Measurements from ENCODE around the gene TOMM70. TPM values are rescaled to one million over a fixed set of nuclear protein-coding genes. Genes with fewer than 3 reads are reported as not detected.

Gene TOMM70
- total RNA-seq, 1 experiment from 2014 or later = 45.1 TPM

DNA sequence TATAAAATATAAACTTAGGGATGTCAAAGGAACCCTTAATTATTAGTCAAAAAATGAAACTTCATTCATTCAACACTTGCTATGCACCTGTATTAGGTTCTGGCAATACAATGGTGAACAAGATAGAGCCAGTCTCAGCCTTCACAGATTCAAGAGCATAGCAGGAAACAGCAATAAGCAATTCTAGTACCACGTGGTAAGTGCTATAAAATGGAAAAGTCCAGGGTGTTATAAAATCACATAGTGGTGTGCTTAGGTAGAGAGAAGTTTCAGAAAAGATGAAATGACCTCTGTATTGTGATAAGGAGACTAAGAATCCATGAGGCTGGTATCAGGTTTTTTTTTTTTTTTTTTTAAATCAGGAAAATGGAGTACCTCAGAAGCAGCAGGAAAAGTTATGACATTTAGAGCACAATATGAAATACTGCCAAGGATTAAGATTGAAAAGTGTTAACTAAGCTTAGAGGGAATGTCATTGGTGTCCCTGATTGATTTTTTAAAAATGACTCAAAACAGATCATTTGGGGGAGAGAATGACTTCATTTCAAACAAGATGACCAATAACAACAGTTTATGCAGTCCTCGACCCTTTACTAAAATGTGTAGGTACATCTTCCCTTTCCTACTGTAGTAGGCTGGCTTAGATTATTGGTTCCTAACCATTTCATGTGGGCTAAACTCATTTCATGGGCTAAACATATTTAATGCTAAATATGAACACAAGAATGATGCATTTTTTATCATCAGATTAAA lies 5.0 kb downstream of the TOMM70 start:
- Histone ChIP-seq H3K79me2 (ENCODE audit: low read length) (peaks cover 100% of the 10 kb centered on the region), H3K9ac (ENCODE audit: low read length) (no peak overlapping the region), H4K20me1 (ENCODE audit: insufficient read depth, low read depth, low read length) (peaks cover 10% of the 10 kb centered on the region), H3K9me3 (ENCODE audit: low read length) (no peaks in the 10 kb centered on the region), H3K4me2 (ENCODE audit: low read depth, low read length, poor library complexity, severe bottlenecking) (no peak overlapping the region), H2AFZ (ENCODE audit: low read length) (no peak overlapping the region), H3K36me3 (ENCODE audit: insufficient read depth, low read length) (peaks cover 22% of the 10 kb centered on the region), H3K27me3 (ENCODE audit: low read length) (no peaks in the 10 kb centered on the region), H3K27ac (ENCODE audit: low read length) (no peak overlapping the region), H3K4me1 (ENCODE audit: low read length) (peaks cover 18% of the 10 kb centered on the region), H3K9me2 (replicated peaks; ENCODE audit: insufficient read depth, low read length) (no peaks in the 10 kb centered on the region), H3K4me3 (ENCODE audit: low read length) (no peak overlapping the region)
- no peak for DNase-seq

DNA sequence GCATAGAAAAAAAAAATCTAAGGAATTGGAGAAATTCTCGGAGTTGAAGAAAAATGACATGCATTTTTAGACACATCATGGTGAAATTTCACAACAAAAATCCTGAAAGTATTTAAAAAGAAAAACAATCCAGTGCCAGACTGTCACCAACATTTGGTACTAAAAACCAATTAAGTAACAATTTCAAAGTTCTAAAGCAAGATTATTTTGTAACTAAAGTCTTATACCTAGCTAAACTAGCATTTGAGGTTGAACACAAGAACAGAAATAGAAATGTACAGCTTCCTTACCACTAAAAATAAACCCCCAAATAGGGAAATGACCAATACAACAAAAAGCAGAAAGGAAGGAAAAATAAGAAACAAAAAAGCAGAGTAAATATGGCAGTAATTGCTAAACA lies 11.9 kb downstream of the TOMM70 start:
- Histone ChIP-seq H3K4me3 (ENCODE audit: low read length) (no peak overlapping the region), H3K9me2 (replicated peaks; ENCODE audit: insufficient read depth, low read length) (no peaks in the 10 kb centered on the region), H3K9me3 (ENCODE audit: low read length) (0 out of 2 replicates have a peak, but pooled peaks cover 2% of the 10 kb centered on the region), H3K27ac (ENCODE audit: low read length) (no peak overlapping the region), H3K4me1 (ENCODE audit: low read length) (no peaks in the 10 kb centered on the region), H4K20me1 (ENCODE audit: insufficient read depth, low read depth, low read length) (no peaks in the 10 kb centered on the region), H2AFZ (ENCODE audit: low read length) (no peak overlapping the region), H3K79me2 (ENCODE audit: low read length) (peaks cover 99% of the 10 kb centered on the region), H3K27me3 (ENCODE audit: low read length) (no peaks in the 10 kb centered on the region), H3K4me2 (ENCODE audit: low read depth, low read length, poor library complexity, severe bottlenecking) (no peak overlapping the region), H3K9ac (ENCODE audit: low read length) (no peak overlapping the region), H3K36me3 (ENCODE audit: insufficient read depth, low read length) (peaks cover 46% of the 10 kb centered on the region)
- no peak for DNase-seq

DNA sequence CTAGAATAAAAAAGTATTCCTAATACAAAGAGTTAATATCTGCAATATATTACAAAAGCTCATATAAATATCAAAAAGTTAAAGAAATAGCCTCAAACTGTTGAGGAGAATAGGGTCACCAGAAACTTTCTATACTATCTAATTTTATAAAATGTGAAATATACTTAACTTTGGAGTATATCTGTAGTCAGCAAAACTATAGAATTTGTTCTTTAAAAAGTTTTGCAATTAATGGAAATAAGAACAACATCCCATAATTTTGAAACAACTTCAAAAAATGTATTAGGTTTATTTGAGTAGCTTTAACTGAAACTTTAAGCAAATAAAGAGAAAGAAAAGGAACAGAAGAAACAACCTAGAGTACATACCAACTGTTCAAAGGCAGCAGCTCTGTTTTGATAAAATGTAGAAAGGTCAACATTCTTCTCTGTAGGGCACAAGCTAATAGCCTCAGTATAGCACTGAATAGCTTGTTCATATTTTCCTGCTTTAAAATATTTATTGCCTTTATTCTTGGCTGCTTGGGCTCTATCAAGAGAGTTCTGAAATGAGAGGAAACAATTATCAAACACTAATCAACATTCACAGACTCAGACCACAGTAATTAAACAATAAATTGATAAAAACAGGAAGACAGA lies 14.3 kb downstream of the TOMM70 start:
- H3K4me1 ChIP-seq (ENCODE audit: low read length) = no peaks in the 10 kb centered on the region
- no peak overlapping the region for H3K27ac ChIP-seq (ENCODE audit: low read length)
- peaks cover 54% of the 10 kb centered on the region for H3K36me3 ChIP-seq (ENCODE audit: insufficient read depth, low read length)
- H2AFZ ChIP-seq (ENCODE audit: low read length) = no peak overlapping the region
- no peak overlapping the region for H3K4me2 ChIP-seq (ENCODE audit: low read depth, low read length, poor library complexity, severe bottlenecking)
- no peak overlapping the region for H3K9ac ChIP-seq (ENCODE audit: low read length)
- peaks cover 96% of the 10 kb centered on the region for H3K79me2 ChIP-seq (ENCODE audit: low read length)
- 0 out of 2 replicates have a peak, but pooled peaks cover 2% of the 10 kb centered on the region for H3K9me3 ChIP-seq (ENCODE audit: low read length)
- H3K4me3 ChIP-seq (ENCODE audit: low read length) = no peak overlapping the region
- no peaks in the 10 kb centered on the region for H3K9me2 ChIP-seq (replicated peaks; ENCODE audit: insufficient read depth, low read length)
- H4K20me1 ChIP-seq (ENCODE audit: insufficient read depth, low read depth, low read length) = no peaks in the 10 kb centered on the region
- DNase-seq = no peak
- H3K27me3 ChIP-seq (ENCODE audit: low read length) = no peaks in the 10 kb centered on the region

DNA sequence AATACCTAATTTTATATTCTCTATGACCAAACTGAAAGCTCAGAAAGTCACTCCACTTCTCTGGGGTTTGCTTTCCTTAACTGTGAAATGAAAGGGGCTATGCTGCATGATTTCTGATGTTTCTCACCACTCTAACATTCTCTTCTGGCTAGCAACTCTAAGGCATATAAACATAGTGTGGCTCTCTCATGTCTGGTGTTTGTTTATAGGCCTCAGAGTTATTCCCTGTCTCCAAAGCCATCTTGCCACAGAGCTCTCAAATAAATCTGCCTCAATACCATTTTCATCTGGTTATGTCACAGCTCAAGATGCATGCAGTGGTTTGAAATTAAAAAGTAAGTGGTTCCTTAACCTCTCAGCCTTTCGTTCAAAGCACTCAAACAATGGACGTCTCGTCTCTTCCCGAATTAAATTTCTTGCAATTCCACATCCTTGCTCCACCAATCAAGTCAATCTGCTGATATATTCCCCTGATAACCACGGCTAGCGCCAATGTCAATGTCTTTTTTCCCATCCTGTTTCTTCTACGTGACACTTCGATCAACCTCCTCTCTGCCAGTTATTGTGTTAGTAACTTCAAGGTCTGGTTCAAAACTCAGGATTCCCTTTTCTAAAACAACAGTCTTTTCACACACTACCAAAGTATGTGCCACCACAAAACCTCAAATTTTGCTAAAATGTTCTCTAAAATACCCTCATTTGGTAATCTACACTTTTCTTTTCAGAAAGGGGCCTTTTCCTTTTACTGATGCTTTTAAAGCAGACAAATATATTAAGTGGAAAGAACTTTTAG lies 16.0 kb downstream of the TOMM70 start:
- Histone ChIP-seq H3K9me2 (replicated peaks; ENCODE audit: insufficient read depth, low read length) (no peaks in the 10 kb centered on the region), H3K4me1 (ENCODE audit: low read length) (no peaks in the 10 kb centered on the region), H3K9me3 (ENCODE audit: low read length) (0 out of 2 replicates have a peak, but pooled peaks cover 2% of the 10 kb centered on the region), H3K27me3 (ENCODE audit: low read length) (no peaks in the 10 kb centered on the region), H3K27ac (ENCODE audit: low read length) (no peak overlapping the region), H3K36me3 (ENCODE audit: insufficient read depth, low read length) (peaks cover 65% of the 10 kb centered on the region), H3K4me3 (ENCODE audit: low read length) (no peak overlapping the region), H3K79me2 (ENCODE audit: low read length) (peaks cover 94% of the 10 kb centered on the region), H2AFZ (ENCODE audit: low read length) (no peak overlapping the region), H4K20me1 (ENCODE audit: insufficient read depth, low read depth, low read length) (no peaks in the 10 kb centered on the region), H3K9ac (ENCODE audit: low read length) (no peak overlapping the region), H3K4me2 (ENCODE audit: low read depth, low read length, poor library complexity, severe bottlenecking) (no peak overlapping the region)
- no peak for DNase-seq

DNA sequence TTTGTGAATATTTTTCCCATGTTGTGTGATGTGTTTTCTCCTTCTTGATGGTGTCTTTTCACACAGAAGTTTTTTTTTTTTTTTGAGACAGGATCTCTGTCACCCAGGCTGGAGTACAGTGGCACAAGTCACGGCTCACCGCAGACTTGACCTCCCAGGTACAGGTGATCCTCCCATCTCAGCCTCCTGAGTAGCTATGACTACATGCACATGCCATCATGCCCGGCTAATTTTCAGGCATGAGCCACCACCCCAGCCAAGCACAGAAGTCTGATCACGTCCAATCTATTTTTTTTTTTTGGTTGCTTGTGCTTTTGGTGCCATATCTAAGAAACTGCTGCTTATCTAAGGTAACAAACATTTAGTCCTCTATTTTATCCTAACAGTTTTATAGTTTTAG lies 24.6 kb downstream of the TOMM70 start:
- no peak overlapping the region for H3K4me3 ChIP-seq (ENCODE audit: low read length)
- H3K27ac ChIP-seq (ENCODE audit: low read length) = no peak overlapping the region
- no peaks in the 10 kb centered on the region for H3K9me2 ChIP-seq (replicated peaks; ENCODE audit: insufficient read depth, low read length)
- H3K9ac ChIP-seq (ENCODE audit: low read length) = no peak overlapping the region
- no peaks in the 10 kb centered on the region for H3K4me1 ChIP-seq (ENCODE audit: low read length)
- H3K36me3 ChIP-seq (ENCODE audit: insufficient read depth, low read length) = peaks cover 64% of the 10 kb centered on the region; the same call in 1 of the 2 replicates
- H3K9me3 ChIP-seq (ENCODE audit: low read length) = no peaks in the 10 kb centered on the region
- no peak for DNase-seq
- H3K79me2 ChIP-seq (ENCODE audit: low read length) = peaks cover 42% of the 10 kb centered on the region
- no peaks in the 10 kb centered on the region for H4K20me1 ChIP-seq (ENCODE audit: insufficient read depth, low read depth, low read length)
- no peak overlapping the region for H3K4me2 ChIP-seq (ENCODE audit: low read depth, low read length, poor library complexity, severe bottlenecking)
- no peak overlapping the region for H2AFZ ChIP-seq (ENCODE audit: low read length)
- no peaks in the 10 kb centered on the region for H3K27me3 ChIP-seq (ENCODE audit: low read length)

DNA sequence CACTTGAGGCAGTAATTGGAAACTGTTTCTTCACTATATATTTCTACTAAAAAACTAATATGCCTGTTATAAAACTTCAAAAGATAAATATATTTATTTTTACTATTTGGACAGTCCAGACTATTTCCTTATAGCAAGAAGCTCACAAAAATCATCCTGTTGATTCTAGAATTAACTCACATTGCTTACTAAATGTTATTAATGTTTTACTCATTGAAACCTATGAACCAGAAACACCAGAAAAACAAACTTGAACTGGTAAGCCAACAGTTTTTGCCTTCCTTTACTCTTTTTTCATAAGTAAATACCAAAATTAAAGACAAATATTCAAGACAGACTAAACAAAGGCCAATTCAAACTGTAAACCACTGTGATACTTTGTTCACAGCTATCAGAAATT lies 26.4 kb downstream of the TOMM70 start:
- Histone ChIP-seq H3K79me2 (ENCODE audit: low read length) (peaks cover 26% of the 10 kb centered on the region), H3K9me3 (ENCODE audit: low read length) (no peaks in the 10 kb centered on the region), H3K4me2 (ENCODE audit: low read depth, low read length, poor library complexity, severe bottlenecking) (no peak overlapping the region), H2AFZ (ENCODE audit: low read length) (no peak overlapping the region), H3K27ac (ENCODE audit: low read length) (no peak overlapping the region), H3K4me3 (ENCODE audit: low read length) (no peak overlapping the region), H4K20me1 (ENCODE audit: insufficient read depth, low read depth, low read length) (no peaks in the 10 kb centered on the region), H3K9me2 (replicated peaks; ENCODE audit: insufficient read depth, low read length) (no peaks in the 10 kb centered on the region), H3K27me3 (ENCODE audit: low read length) (no peaks in the 10 kb centered on the region), H3K9ac (ENCODE audit: low read length) (no peak overlapping the region), H3K4me1 (ENCODE audit: low read length) (no peaks in the 10 kb centered on the region), H3K36me3 (ENCODE audit: insufficient read depth, low read length) (peaks cover 56% of the 10 kb centered on the region; the same call in 1 of the 2 replicates)
- DNase-seq = no peak

DNA sequence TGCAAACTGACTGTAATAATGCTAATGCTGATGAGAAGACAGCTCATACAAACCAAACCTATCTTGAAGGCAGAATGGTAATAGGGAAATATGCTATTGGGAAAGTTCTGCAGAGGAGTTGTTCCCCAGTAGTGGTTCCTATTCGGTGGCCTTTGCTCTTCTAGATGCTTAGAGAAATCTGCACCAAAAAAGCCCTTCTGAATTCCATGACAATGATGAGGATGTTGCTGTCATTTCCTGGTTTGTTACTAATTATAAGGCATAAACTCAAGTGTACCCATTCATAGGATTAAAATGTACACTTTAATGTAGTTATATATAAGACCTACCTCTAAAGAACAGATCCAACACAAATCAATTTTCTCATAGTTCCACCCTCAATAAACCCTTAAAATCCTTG lies 30.1 kb downstream of the TOMM70 start:
- H3K9me2 ChIP-seq (replicated peaks; ENCODE audit: insufficient read depth, low read length) = no peaks in the 10 kb centered on the region
- no peak overlapping the region for H2AFZ ChIP-seq (ENCODE audit: low read length)
- 0 out of 2 replicates have a peak, but pooled peaks cover 10% of the 10 kb centered on the region for H3K79me2 ChIP-seq (ENCODE audit: low read length)
- H3K9ac ChIP-seq (ENCODE audit: low read length) = no peak overlapping the region
- H4K20me1 ChIP-seq (ENCODE audit: insufficient read depth, low read depth, low read length) = no peaks in the 10 kb centered on the region
- no peak overlapping the region for H3K27ac ChIP-seq (ENCODE audit: low read length)
- no peaks in the 10 kb centered on the region for H3K4me1 ChIP-seq (ENCODE audit: low read length)
- no peak for DNase-seq
- peaks cover 56% of the 10 kb centered on the region; the same call in 1 of the 2 replicates for H3K36me3 ChIP-seq (ENCODE audit: insufficient read depth, low read length)
- no peaks in the 10 kb centered on the region for H3K27me3 ChIP-seq (ENCODE audit: low read length)
- no peak overlapping the region for H3K4me2 ChIP-seq (ENCODE audit: low read depth, low read length, poor library complexity, severe bottlenecking)
- H3K9me3 ChIP-seq (ENCODE audit: low read length) = no peaks in the 10 kb centered on the region
- H3K4me3 ChIP-seq (ENCODE audit: low read length) = no peak overlapping the region

DNA sequence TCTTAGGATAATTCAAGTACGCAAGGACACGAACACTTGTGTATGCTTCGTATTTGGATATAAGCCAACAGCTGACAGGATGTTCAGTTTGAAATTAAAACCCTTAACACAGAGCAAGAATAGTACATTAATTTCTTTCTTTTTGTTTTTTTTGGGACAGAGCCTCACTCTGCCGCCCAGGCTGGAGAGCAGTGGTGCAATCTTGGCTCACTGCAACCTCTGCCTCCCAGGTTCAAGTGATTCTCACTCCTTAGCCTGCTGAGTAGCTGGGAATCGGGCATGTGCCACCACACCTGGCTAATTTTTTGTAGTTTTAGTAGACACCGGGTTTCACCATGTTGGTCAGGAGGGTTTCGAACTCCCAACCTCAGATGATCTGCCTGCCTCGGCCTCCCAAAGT lies 32.4 kb downstream of the TOMM70 start:
- no peaks in the 10 kb centered on the region for H4K20me1 ChIP-seq (ENCODE audit: insufficient read depth, low read depth, low read length)
- H3K4me1 ChIP-seq (ENCODE audit: low read length) = no peaks in the 10 kb centered on the region
- H3K9me3 ChIP-seq (ENCODE audit: low read length) = no peaks in the 10 kb centered on the region
- H3K4me2 ChIP-seq (ENCODE audit: low read depth, low read length, poor library complexity, severe bottlenecking) = no peak overlapping the region
- no peaks in the 10 kb centered on the region for H3K9me2 ChIP-seq (replicated peaks; ENCODE audit: insufficient read depth, low read length)
- no peaks in the 10 kb centered on the region for H3K27me3 ChIP-seq (ENCODE audit: low read length)
- H3K27ac ChIP-seq (ENCODE audit: low read length) = no peak overlapping the region
- H3K9ac ChIP-seq (ENCODE audit: low read length) = no peak overlapping the region
- peaks cover 58% of the 10 kb centered on the region for H3K36me3 ChIP-seq (ENCODE audit: insufficient read depth, low read length)
- no peak for DNase-seq
- peaks cover 17% of the 10 kb centered on the region; the same call in 1 of the 2 replicates for H3K79me2 ChIP-seq (ENCODE audit: low read length)
- no peak overlapping the region for H2AFZ ChIP-seq (ENCODE audit: low read length)
- H3K4me3 ChIP-seq (ENCODE audit: low read length) = no peak overlapping the region

Measured in Karpas-422 (cell line).